Measurements from ENCODE around the gene SAXO1.

GRCh38 chr9:18947892-18948339, 85.1 kb downstream of the SAXO1 start:
- TF ChIP-seq CTCF (IDR thresholded peaks at IDR 0.05; ENCODE audit: low read depth, low read length) (no peak), EZH2phosphoT487 (IDR thresholded peaks at IDR 0.05; ENCODE audit: low read depth) (no peak)

Data from OCI-LY3 (cell line).